Liver (tissue), 9 donors: Measurements from ENCODE around the gene ADAMTS14. TPM values are rescaled to one million over a fixed set of nuclear protein-coding genes. Genes with fewer than 3 reads are reported as not detected.

Experiments used
- DNase-seq: peaks from one replicate; pipeline ENCODE4 v3.0.0-alpha.2; 2017; ENCODE audit warnings: low spot score
- H3K27ac ChIP-seq, 2 donors: one replicate each; pipeline ENCODE4 v1.7.0; 2013; ENCODE audit warnings: inconsistent platforms in 2 of 2, low read length in 2 of 2, control low read depth in 1 of 2, low read depth in 1 of 2, mild to moderate bottlenecking in 1 of 2
- H3K27me3 ChIP-seq, 4 donors: one replicate each; pipeline versions ENCODE4 v1.6.1 to v1.7.0; 2013; ENCODE audit warnings: low read length in 3 of 4, inconsistent platforms in 1 of 4, mild to moderate bottlenecking in 1 of 4, moderate library complexity in 1 of 4; ENCODE audit not compliant: control insufficient read depth in 4 of 4, insufficient read depth in 4 of 4
- H3K36me3 ChIP-seq, 4 donors: one replicate each; pipeline versions ENCODE4 v1.6.1 to v1.7.0; 2013; ENCODE audit warnings: low read length in 3 of 4, mild to moderate bottlenecking in 3 of 4, low read depth in 1 of 4, moderate library complexity in 1 of 4; ENCODE audit not compliant: control insufficient read depth in 4 of 4, insufficient read depth in 3 of 4
- H3K4me1 ChIP-seq, 4 donors: one replicate each; pipeline versions ENCODE4 v1.6.1 to v1.7.0; 2013; ENCODE audit warnings: low read length in 3 of 4, mild to moderate bottlenecking in 3 of 4, moderate library complexity in 1 of 4; ENCODE audit not compliant: control insufficient read depth in 4 of 4, insufficient read depth in 4 of 4
- H3K4me3 ChIP-seq, 3 donors: one replicate each; pipeline versions ENCODE4 v1.6.1 to v1.7.0; 2013; ENCODE audit warnings: low read length in 3 of 3, control low read depth in 1 of 3, low read depth in 1 of 3, mild to moderate bottlenecking in 1 of 3
- H3K9ac ChIP-seq, 2 donors: one replicate each; pipeline ENCODE4 v1.7.0; 2013; ENCODE audit warnings: low read length in 2 of 2, mild to moderate bottlenecking in 2 of 2, moderate library complexity in 2 of 2, control low read depth in 1 of 2, low read depth in 1 of 2
- H3K9me3 ChIP-seq, 4 donors: one replicate each; pipeline versions ENCODE4 v1.6.1 to v1.7.0; 2013; ENCODE audit warnings: low read length in 3 of 4; ENCODE audit not compliant: control insufficient read depth in 4 of 4
- ATF3 ChIP-seq: IDR thresholded peaks from 2 replicates; pipeline ENCODE4 v1.6.1; 2016; ENCODE audit warnings: antibody characterized with exemption
- CTCF ChIP-seq: fragments of 150-350 bp; IDR thresholded peaks from 2 replicates; pipeline ENCODE4 v1.5.1; 2017; ENCODE audit warnings: improper control_type of control experiment, low read depth, low read length; ENCODE audit not compliant: missing input control
- EGR1 ChIP-seq, 2 donors: IDR thresholded peaks; 2 replicates each; pipeline ENCODE4 v1.6.1; 2016 to 2018; ENCODE audit warnings: antibody characterized with exemption in 2 of 2, low read depth in 2 of 2
- FOXA1 ChIP-seq: IDR thresholded peaks from 2 replicates; pipeline ENCODE4 v1.6.1; 2016; ENCODE audit warnings: antibody characterized with exemption
- FOXA2 ChIP-seq: IDR thresholded peaks from 2 replicates; pipeline ENCODE4 v1.6.1; 2016; ENCODE audit warnings: antibody characterized with exemption
- GABPA ChIP-seq, 2 donors: IDR thresholded peaks in 1 of 2; conservative IDR thresholded peaks in 1 of 2; 2 replicates each; pipeline ENCODE4 v1.6.1; 2016; ENCODE audit warnings: antibody characterized with exemption in 2 of 2, mild to moderate bottlenecking in 1 of 2, moderate library complexity in 1 of 2
- HNF4A ChIP-seq, 2 donors: conservative IDR thresholded peaks; 2 replicates each; pipeline ENCODE4 v1.6.1; 2016; ENCODE audit warnings: antibody characterized with exemption in 2 of 2, mild to moderate bottlenecking in 2 of 2
- HNF4G ChIP-seq: IDR thresholded peaks from 2 replicates; pipeline ENCODE4 v1.6.1; 2016; ENCODE audit warnings: antibody characterized with exemption
- JUND ChIP-seq, 2 donors: IDR thresholded peaks; 2 replicates each; pipeline ENCODE4 v1.6.1; 2016; ENCODE audit warnings: antibody characterized with exemption in 2 of 2
- MAX ChIP-seq: IDR thresholded peaks from 2 replicates; pipeline ENCODE4 v1.6.1; 2016; ENCODE audit warnings: antibody characterized with exemption
- NR2F2 ChIP-seq: IDR thresholded peaks from 2 replicates; pipeline ENCODE4 v1.6.1; 2016; ENCODE audit warnings: antibody characterized with exemption
- RAD21 ChIP-seq, 2 donors: IDR thresholded peaks; 2 replicates each; pipeline ENCODE4 v1.6.1; 2016; ENCODE audit warnings: antibody characterized with exemption in 2 of 2, mild to moderate bottlenecking in 2 of 2
- REST ChIP-seq: IDR thresholded peaks from 2 replicates; pipeline ENCODE4 v1.6.1; 2016; ENCODE audit warnings: antibody characterized with exemption, mild to moderate bottlenecking
- RXRA ChIP-seq, 2 donors: IDR thresholded peaks; 2 replicates each; pipeline ENCODE4 v1.6.1; 2017 to 2018; ENCODE audit warnings: antibody characterized with exemption in 2 of 2, mild to moderate bottlenecking in 1 of 2
- SP1 ChIP-seq: IDR thresholded peaks from 2 replicates; pipeline ENCODE4 v1.6.1; 2018; ENCODE audit warnings: antibody characterized with exemption, mild to moderate bottlenecking
- TAF1 ChIP-seq: conservative IDR thresholded peaks from 2 replicates; pipeline ENCODE4 v1.6.1; 2016; ENCODE audit warnings: antibody characterized with exemption, mild to moderate bottlenecking
- YY1 ChIP-seq: IDR thresholded peaks from 2 replicates; pipeline ENCODE4 v1.6.1; 2016; ENCODE audit warnings: antibody characterized with exemption, mild to moderate bottlenecking
- ZBTB33 ChIP-seq: IDR thresholded peaks from 2 replicates; pipeline ENCODE4 v1.6.1; 2016; ENCODE audit warnings: antibody characterized with exemption
- WGBS: extraction: QIAGEN DNeasy Blood & Tissue Kit; methylation state at CpG from one replicate; pipeline ENCODE4 v1.1.7; 2013; 5-methylcytosine and 5-hydroxymethylcytosine counted together
- polyA plus RNA-seq, 2 donors: library from polyadenylated mRNA; stranded (reverse) in 1 of 2; unstranded in 1 of 2; fragments of 200-250 nt in 1 of 2; fragments of >200 nt in 1 of 2; fragmentation: Nextera tagmentation in 1 of 2; extraction: Ambion mirVana in 1 of 2; gene quantifications; one replicate each; pipeline versions ENCODE4 v1.2.1 to v1.2.3, GENCODE V29; 2013 to 2015
- total RNA-seq, 2 donors: library from RNA; depleted of rRNA; stranded (reverse); fragments of >200 nt; gene quantifications; one replicate each; pipeline ENCODE4 v1.2.3, GENCODE V29; 2014
- donor health status: healthy.
- donor health status: healthy.
- donor health status: healthy.
- donor health status: healthy.
- donor health status: healthy.

ADAMTS14 gene
- total and polyA plus RNA-seq, 4 donors, result 0.09 to 0.33 (median 0.13) TPM

- H3K4me1 ChIP-seq, result no peaks in the 10 kb centered on the region
- DNase-seq, result no peak
- H3K36me3 ChIP-seq, result no peaks in the 10 kb centered on the region
- no peak overlapping the region for H3K9ac ChIP-seq
- no peak overlapping the region for H3K4me3 ChIP-seq
- whole genome bisulfite sequencing, result 87% methylated on average over 15 of the region's 15 CpGs
- H3K27ac ChIP-seq, result no peak overlapping the region
- no peak for TF ChIP-seq REST
- no peak for TF ChIP-seq MAX
- no peak for TF ChIP-seq GABPA (IDR thresholded peaks at IDR 0.05 in 1 of 2, conservative IDR thresholded peaks at IDR 0.05 in 1 of 2)
- no peak for TF ChIP-seq RAD21 (IDR thresholded peaks at IDR 0.05)
- TF ChIP-seq TAF1, result no peak
- TF ChIP-seq HNF4G, result no peak
- TF ChIP-seq NR2F2, result no peak
- TF ChIP-seq JUND (IDR thresholded peaks at IDR 0.05), result no peak
- no peak for TF ChIP-seq HNF4A (conservative IDR thresholded peaks at IDR 0.05)
- TF ChIP-seq FOXA2, result no peak
- no peak for TF ChIP-seq EGR1 (IDR thresholded peaks at IDR 0.05; ENCODE audit: low read depth in 2 of 2)
- TF ChIP-seq ZBTB33, result no peak
- TF ChIP-seq YY1, result no peak
- TF ChIP-seq CTCF, result no peak
- TF ChIP-seq ATF3, result no peak
- no peak for TF ChIP-seq RXRA (IDR thresholded peaks at IDR 0.05)
- TF ChIP-seq SP1, result no peak
- no peak for TF ChIP-seq FOXA1
- no peaks in the 10 kb centered on the region for H3K9me3 ChIP-seq
- H3K27me3 ChIP-seq, result no peaks in the 10 kb centered on the region
Measured at GRCh38 chr10:70747192-70747965, 75.1 kb downstream of the ADAMTS14 start.
